Measurements from ENCODE around the gene C1RL. TPM values are rescaled to one million over a fixed set of nuclear protein-coding genes. Genes with fewer than 3 reads are reported as not detected.

Gene C1RL
- total and polyA plus RNA-seq, 2 donors from 2014 or later, result 25.2 to 147 TPM

GRCh38 chr12:7069386-7069785, 39.6 kb downstream of the C1RL start:
- TF ChIP-seq CTCF (IDR thresholded peaks at IDR 0.05; ENCODE audit: borderline replicate concordance, extremely low read depth, insufficient read depth), result no peak
- FAIRE-seq (no peak), DNase-seq (no peak)
- Histone ChIP-seq H3K9me3 (ENCODE audit: control insufficient read depth in 2 of 3, insufficient read depth in 1 of 3, low read length in 3 of 3) (no peaks in the 10 kb centered on the region), H3K4me1 (ENCODE audit: control insufficient read depth in 2 of 3, insufficient read depth in 2 of 3, low read depth in 1 of 3, low read length in 3 of 3) (no peaks in the 10 kb centered on the region), H3K27ac (ENCODE audit: low read depth in 2 of 2, low read length in 2 of 2) (no peak overlapping the region), H3K27me3 (ENCODE audit: control insufficient read depth, insufficient read depth, low read length) (no peaks in the 10 kb centered on the region), H3K4me3 (ENCODE audit: low read length in 3 of 3) (no peak overlapping the region), H3K9ac (ENCODE audit: low read length in 3 of 3) (no peak overlapping the region), H3K36me3 (ENCODE audit: control insufficient read depth in 2 of 3, insufficient read depth in 3 of 3, low read length in 3 of 3) (peaks cover 0 to 2% (median 0%) of the 10 kb centered on the region in 3 donors)
- intact Hi-C loops (cut with DNase I), result no loop called here

- TF ChIP-seq CTCF (IDR thresholded peaks at IDR 0.05; ENCODE audit: borderline replicate concordance, extremely low read depth, insufficient read depth), result no peak
- intact Hi-C loops (cut with DNase I), result no loop called here
- FAIRE-seq, result no peak
- Histone ChIP-seq H3K27me3 (ENCODE audit: control insufficient read depth, insufficient read depth, low read length) (no peaks in the 10 kb centered on the region), H3K36me3 (ENCODE audit: control insufficient read depth in 2 of 3, insufficient read depth in 3 of 3, low read length in 3 of 3) (peaks cover 0 to 2% (median 0%) of the 10 kb centered on the region in 3 donors), H3K9me3 (ENCODE audit: control insufficient read depth in 2 of 3, insufficient read depth in 1 of 3, low read length in 3 of 3) (no peaks in the 10 kb centered on the region), H3K4me3 (ENCODE audit: low read length in 3 of 3) (no peak overlapping the region), H3K4me1 (ENCODE audit: control insufficient read depth in 2 of 3, insufficient read depth in 2 of 3, low read depth in 1 of 3, low read length in 3 of 3) (no peaks in the 10 kb centered on the region), H3K9ac (ENCODE audit: low read length in 3 of 3) (no peak overlapping the region), H3K27ac (ENCODE audit: low read depth in 2 of 2, low read length in 2 of 2) (no peak overlapping the region)
- no peak for DNase-seq
These were observed 40.0 kb downstream of the C1RL start for GRCh38 chr12:7068994-7069346.

- Histone ChIP-seq H3K27me3 (ENCODE audit: control insufficient read depth, insufficient read depth, low read length) (no peaks in the 10 kb centered on the region), H3K27ac (ENCODE audit: low read depth in 2 of 2, low read length in 2 of 2) (no peak overlapping the region), H3K9ac (ENCODE audit: low read length in 3 of 3) (no peak overlapping the region), H3K9me3 (ENCODE audit: control insufficient read depth in 2 of 3, insufficient read depth in 1 of 3, low read length in 3 of 3) (no peaks in the 10 kb centered on the region), H3K36me3 (ENCODE audit: control insufficient read depth in 2 of 3, insufficient read depth in 3 of 3, low read length in 3 of 3) (peaks cover 0 to 2% (median 0%) of the 10 kb centered on the region in 3 donors), H3K4me3 (ENCODE audit: low read length in 3 of 3) (no peak overlapping the region), H3K4me1 (ENCODE audit: control insufficient read depth in 2 of 3, insufficient read depth in 2 of 3, low read depth in 1 of 3, low read length in 3 of 3) (no peaks in the 10 kb centered on the region)
- no peak for DNase-seq
- intact Hi-C loops (cut with DNase I), result no loop called here
- no peak for FAIRE-seq
- TF ChIP-seq CTCF (IDR thresholded peaks at IDR 0.05; ENCODE audit: borderline replicate concordance, extremely low read depth, insufficient read depth), result no peak
These were observed 40.6 kb downstream of the C1RL start for GRCh38 chr12:7068240-7068993.

Measured in kidney (tissue), 14 donors.